Transverse colon (tissue), 4 donors: ENCODE data around the gene HES4.

ENCODE experiments used
- CTCF ChIP-seq, 5 experiments: fragments of 200-600 bp in 3 of 5; fragments of 450-650 bp in 2 of 5; sonication (generic) in 3 of 5; IDR thresholded peaks; 1 replicate in 2 of 5; 2 replicates in 3 of 5; pipeline ENCODE4 v1.5.1; 2016 to 2017; ENCODE audit warnings: antibody characterized with exemption in 5 of 5, inconsistent platforms in 3 of 5, mild to moderate bottlenecking in 2 of 5, moderate library complexity in 1 of 5
- POLR2A ChIP-seq: fragments of 450-650 bp; IDR thresholded peaks from one replicate; pipeline ENCODE4 v1.6.1; 2016; ENCODE audit warnings: antibody characterized with exemption, mild to moderate bottlenecking, moderate library complexity
- POLR2AphosphoS5 ChIP-seq, 3 donors: sonication (generic); formaldehyde crosslinking; IDR thresholded peaks; one replicate each; pipeline ENCODE4 v1.6.1; 2016; ENCODE audit warnings: antibody characterized with exemption in 3 of 3

GRCh38 chr1:1046243-1046642 is 46.3 kb upstream of the HES4 start:
- TF ChIP-seq CTCF (IDR thresholded peaks at IDR 0.05) (no peak), POLR2AphosphoS5 (IDR thresholded peaks at IDR 0.05) (no peak), POLR2A (no peak)
